CD4-positive, alpha-beta memory T cell (primary cell): ENCODE data around the gene SLC2A4. TPM values are rescaled to one million over a fixed set of nuclear protein-coding genes. Genes with fewer than 3 reads are reported as not detected.

Source experiments
- CTCF ChIA-PET: fragments of 350-600 bp; sonication (Branson Sonifier 250); formaldehyde crosslinking; loops from one replicate; lab custom pipeline; 2021; ENCODE audit warnings: inconsistent platforms; ENCODE audit not compliant: partially characterized antibody; lab: Charles Lee
- POLR2A ChIA-PET: fragments of 350-600 bp; sonication (Branson Sonifier 250); formaldehyde crosslinking; loops from one replicate; lab custom pipeline; 2021; ENCODE audit not compliant: partially characterized antibody; lab: Charles Lee
- DNase-seq, 5 donors: peaks; one replicate each; pipeline versions ENCODE4 v3.0.0 to v3.0.0-alpha.2; 2020 to 2022; ENCODE audit warnings: mixed read lengths in 1 of 5
- H3K27ac ChIP-seq: one replicate; pipeline ENCODE4 v1.7.0; 2013; ENCODE audit warnings: low read depth, low read length
- H3K27me3 ChIP-seq: 2 replicates; pipeline ENCODE4 v1.7.0; 2013; ENCODE audit warnings: mild to moderate bottlenecking, low read length, moderate library complexity; ENCODE audit not compliant: insufficient read depth
- H3K36me3 ChIP-seq: 2 replicates; pipeline ENCODE4 v1.7.0; 2013; ENCODE audit warnings: mild to moderate bottlenecking, low read length, moderate library complexity; ENCODE audit not compliant: insufficient read depth
- H3K4me1 ChIP-seq: 2 replicates; pipeline ENCODE4 v1.7.0; 2013; ENCODE audit warnings: mild to moderate bottlenecking, low read length, moderate library complexity; ENCODE audit not compliant: insufficient read depth
- H3K4me3 ChIP-seq, 2 donors: one replicate each; pipeline ENCODE4 v1.7.0; 2013; ENCODE audit warnings: low read length in 2 of 2, mild to moderate bottlenecking in 1 of 2
- H3K9me3 ChIP-seq, 2 donors: one replicate each; pipeline ENCODE4 v1.7.0; 2013; ENCODE audit warnings: low read length in 2 of 2, control low read depth in 1 of 2; ENCODE audit not compliant: control insufficient read depth in 1 of 2
- H3K27ac Mint-ChIP-seq, 7 donors: one replicate each; pipeline ENCODE4 v1.8.0; 2020 to 2021; ENCODE audit warnings: mixed read lengths in 7 of 7, mild to moderate bottlenecking in 6 of 7, inconsistent platforms in 3 of 7, moderate library complexity in 3 of 7
- H3K27me3 Mint-ChIP-seq, 2 donors: one replicate each; pipeline ENCODE4 v1.8.0; 2020 to 2021; ENCODE audit warnings: mixed read lengths in 2 of 2
- H3K36me3 Mint-ChIP-seq, 2 donors: one replicate each; pipeline ENCODE4 v1.8.0; 2020 to 2021; ENCODE audit warnings: mixed read lengths in 2 of 2, inconsistent platforms in 1 of 2, mild to moderate bottlenecking in 1 of 2
- H3K4me1 Mint-ChIP-seq, 4 donors: one replicate each; pipeline ENCODE4 v1.8.0; 2020 to 2021; ENCODE audit warnings: mixed read lengths in 4 of 4, mild to moderate bottlenecking in 1 of 4
- H3K4me3 Mint-ChIP-seq, 8 donors: one replicate each; pipeline ENCODE4 v1.8.0; 2020 to 2021; ENCODE audit warnings: mixed read lengths in 8 of 8, mild to moderate bottlenecking in 7 of 8, moderate library complexity in 6 of 8, inconsistent platforms in 3 of 8
- H3K9me3 Mint-ChIP-seq, 8 donors: one replicate each; pipeline ENCODE4 v1.8.0; 2020 to 2021; ENCODE audit warnings: mixed read lengths in 8 of 8, mild to moderate bottlenecking in 5 of 8, inconsistent platforms in 3 of 8, moderate library complexity in 1 of 8
- intact Hi-C: fragments of 100-400 bp; cut with micrococcal nuclease; formaldehyde crosslinking; loops from one replicate; pipeline ENCODE4 v1.15.1; 2023
- polyA plus RNA-seq, 2 donors: library from polyadenylated mRNA; unstranded; fragments of 300-500 nt; fragmentation: Illumina TruSeq; gene quantifications; one replicate each; pipeline ENCODE4 v1.2.3, GENCODE V29; 2021
- total RNA-seq, 2 experiments: library from RNA; stranded (reverse); gene quantifications; one replicate each; pipeline ENCODE4 v1.2.3, GENCODE V29; 2021

SLC2A4 gene
- total and polyA plus RNA-seq, 4 experiments from 2014 or later, result not detected

- Histone ChIP-seq H3K36me3 (peaks cover 36% of the 10 kb centered on the region), H3K27ac (peak overlapping the region; percentile 100), H3K9me3 (no peaks in the 10 kb centered on the region), H3K4me1 (peaks cover 42% of the 10 kb centered on the region), H3K4me3 (peak overlapping the region; percentile 37 to 85), H3K27me3 (no peaks in the 10 kb centered on the region)
- peak in 3 of 5 donors; percentile 72 to 75 (median 73) for DNase-seq
- Mint-ChIP-seq H3K9me3 (peaks cover 0 to 1% (median 0%) of the 10 kb centered on the region in 8 donors), H3K4me3 (peak overlapping the region; percentile 93 to 97 (median 95)), H3K4me1 (peaks cover 33 to 55% (median 41%) of the 10 kb centered on the region in 4 donors), H3K27ac (peak overlapping the region; percentile 99 to 100 (median 99)), H3K27me3 (peaks cover 0 to 4% of the 10 kb centered on the region in 2 donors), H3K36me3 (peaks cover 35 to 49% of the 10 kb centered on the region in 2 donors)
- ChIA-PET CTCF (interaction anchor here (2.4 to 2.9 kb wide), 2 partner anchors 11 to 28 kb away, joined by 8 to 14 read pairs; partner anchors contain the start of gene ACAP1), POLR2A (interaction anchor here (0.7 to 9.3 kb wide), 15 partner anchors 12 to 378 kb away, joined by 3 to 187 read pairs (median 5); partner anchors contain the start of genes ACAP1, GABARAP, MPDU1 and NEURL4)
- intact Hi-C loops, result loop anchor here (1.0 to 5.0 kb wide), 14 partner anchors 7 to 527 kb away; partner anchors contain the start of genes ACAP1, ELP5, FXR2 and GPS2
Measured at GRCh38 chr17:7307686-7308624, 26.4 kb downstream of the SLC2A4 start.

- Histone ChIP-seq H3K27me3 (no peaks in the 10 kb centered on the region), H3K36me3 (peaks cover 45% of the 10 kb centered on the region), H3K27ac (peak overlapping the region; percentile 100), H3K9me3 (no peaks in the 10 kb centered on the region), H3K4me1 (peaks cover 50% of the 10 kb centered on the region), H3K4me3 (peak overlapping the region; percentile 37 to 85)
- peak overlapping the region; percentile 97 to 100 (median 99) for H3K27ac Mint-ChIP-seq
- peaks cover 0 to 4% of the 10 kb centered on the region in 2 donors for H3K27me3 Mint-ChIP-seq
- H3K36me3 Mint-ChIP-seq, result peaks cover 42 to 58% of the 10 kb centered on the region in 2 donors
- peak overlapping the region; percentile 88 to 97 (median 94) for H3K4me3 Mint-ChIP-seq
- intact Hi-C loops, result loop anchor here (2.0 to 5.0 kb wide), 3 partner anchors 28 to 378 kb away; partner anchors contain the start of genes ACAP1, KCTD11 and TP53
- H3K4me1 Mint-ChIP-seq, result peaks cover 36 to 63% (median 46%) of the 10 kb centered on the region in 4 donors
- peaks cover 0 to 1% (median 0%) of the 10 kb centered on the region in 8 donors for H3K9me3 Mint-ChIP-seq
- POLR2A ChIA-PET, result interaction anchor here (0.7 to 9.3 kb wide), 23 partner anchors 9 to 378 kb away, joined by 3 to 187 read pairs (median 4); partner anchors contain the start of genes ACAP1, DVL2, GABARAP and MPDU1
- CTCF ChIA-PET, result interaction anchor here (1.2 to 2.9 kb wide), 3 partner anchors 12 to 36 kb away, joined by 4 to 14 read pairs (median 8); partner anchors contain the start of gene ACAP1
- peak; percentile 92 to 99 (median 93) for DNase-seq
Measured at GRCh38 chr17:7308625-7309433, 27.3 kb downstream of the SLC2A4 start.

GRCh38 chr17:7309628-7310027, 28.1 kb downstream of the SLC2A4 start:
- H3K27ac ChIP-seq, result peak overlapping the region; percentile 100
- intact Hi-C loops, result loop anchor here (2.0 to 5.0 kb wide), 3 partner anchors 27 to 377 kb away; partner anchors contain the start of genes ACAP1, KCTD11 and TP53
- H3K36me3 Mint-ChIP-seq, result peaks cover 49 to 66% of the 10 kb centered on the region in 2 donors
- H3K9me3 Mint-ChIP-seq, result peaks cover 0 to 7% (median 0%) of the 10 kb centered on the region in 8 donors
- H3K4me1 Mint-ChIP-seq, result peaks cover 40 to 71% (median 53%) of the 10 kb centered on the region in 4 donors
- H3K27me3 Mint-ChIP-seq, result peaks cover 0 to 4% of the 10 kb centered on the region in 2 donors
- peak overlapping the region; percentile 88 to 97 (median 94) for H3K4me3 Mint-ChIP-seq
- peaks cover 49% of the 10 kb centered on the region for H3K36me3 ChIP-seq
- peak overlapping the region; percentile 97 to 100 (median 99) for H3K27ac Mint-ChIP-seq
- peak overlapping the region; percentile 34 to 85 for H3K4me3 ChIP-seq
- peaks cover 58% of the 10 kb centered on the region for H3K4me1 ChIP-seq
- no peaks in the 10 kb centered on the region for H3K27me3 ChIP-seq
- ChIA-PET CTCF (interaction anchor here (0.9 to 2.9 kb wide), 5 partner anchors 13 to 128 kb away, joined by 3 to 14 read pairs (median 4); partner anchors contain the start of gene ACAP1), POLR2A (interaction anchor here (0.9 to 9.3 kb wide), 17 partner anchors 8 to 847 kb away, joined by 3 to 187 read pairs (median 5); partner anchors contain the start of genes ACAP1, DVL2, GABARAP and MPDU1)
- peak in 1 of 5 donors; percentile 46 for DNase-seq
- H3K9me3 ChIP-seq, result no peaks in the 10 kb centered on the region

- intact Hi-C loops, result no loop called here
- peaks cover 49 to 74% of the 10 kb centered on the region in 2 donors for H3K36me3 Mint-ChIP-seq
- peaks cover 49% of the 10 kb centered on the region for H3K36me3 ChIP-seq
- H3K9me3 Mint-ChIP-seq, result peaks cover 0 to 7% (median 0%) of the 10 kb centered on the region in 8 donors
- DNase-seq, result no peak
- H3K4me1 ChIP-seq, result peaks cover 62% of the 10 kb centered on the region
- peak overlapping the region; percentile 97 to 100 (median 99) for H3K27ac Mint-ChIP-seq
- CTCF ChIA-PET, result interaction anchor here (1.2 to 1.6 kb wide), 3 partner anchors 10 to 24 kb away, joined by 5 to 6 read pairs (median 5); partner anchors contain the start of gene ACAP1
- H3K27me3 ChIP-seq, result no peaks in the 10 kb centered on the region
- H3K27me3 Mint-ChIP-seq, result peaks cover 0 to 4% of the 10 kb centered on the region in 2 donors
- H3K4me3 ChIP-seq, result no peak overlapping the region
- no peaks in the 10 kb centered on the region for H3K9me3 ChIP-seq
- peak overlapping the region; percentile 100 for H3K27ac ChIP-seq
- peaks cover 40 to 84% (median 60%) of the 10 kb centered on the region in 4 donors for H3K4me1 Mint-ChIP-seq
- POLR2A ChIA-PET, result interaction anchor here (0.5 to 9.3 kb wide), 10 partner anchors 10 to 845 kb away, joined by 3 to 187 read pairs (median 8); partner anchors contain the start of genes ACAP1, GABARAP and NEURL4
- H3K4me3 Mint-ChIP-seq, result peak overlapping the region in 4 of 8 donors; percentile 48 to 96 (median 84)
Measured at GRCh38 chr17:7311110-7311705, 29.7 kb downstream of the SLC2A4 start.

GRCh38 chr17:7312432-7313087, 31.0 kb downstream of the SLC2A4 start:
- peaks cover 52 to 75% of the 10 kb centered on the region in 2 donors for H3K36me3 Mint-ChIP-seq
- Histone ChIP-seq H3K36me3 (peaks cover 55% of the 10 kb centered on the region), H3K27me3 (no peaks in the 10 kb centered on the region), H3K9me3 (no peaks in the 10 kb centered on the region), H3K27ac (peak overlapping the region; percentile 83), H3K4me3 (no peak overlapping the region), H3K4me1 (peaks cover 62% of the 10 kb centered on the region)
- H3K27ac Mint-ChIP-seq, result peak overlapping the region; percentile 78 to 96 (median 88)
- intact Hi-C loops, result no loop called here
- peak overlapping the region in 5 of 8 donors; percentile 48 to 79 (median 67) for H3K4me3 Mint-ChIP-seq
- DNase-seq, result no peak
- H3K27me3 Mint-ChIP-seq, result no peaks in the 10 kb centered on the region
- ChIA-PET POLR2A (interaction anchor here (0.9 to 9.3 kb wide), 11 partner anchors 12 to 533 kb away, joined by 3 to 187 read pairs (median 5); partner anchors contain the start of genes ACAP1, NEURL4 and TMEM256), CTCF (interaction anchor here (1.5 to 4.2 kb wide), 3 partner anchors 17 to 24 kb away, joined by 4 to 21 read pairs (median 5); partner anchors contain the start of gene ACAP1)
- H3K4me1 Mint-ChIP-seq, result peaks cover 41 to 78% (median 58%) of the 10 kb centered on the region in 4 donors
- peaks cover 0 to 7% (median 0%) of the 10 kb centered on the region in 8 donors for H3K9me3 Mint-ChIP-seq
